Stimulated activated CD8-positive, alpha-beta memory T cell treated with anti-CD3 and anti-CD28 coated beads, Interleukin-12 subunit alpha, Interleukin-12 subunit beta, amount 100 ng/mL, for 24 hours (primary cell): ENCODE measurements around the gene CLDN11.

Source experiments
- DNase-seq: peaks from one replicate; pipeline ENCODE4 v3.0.0-alpha.2; 2020; ENCODE audit errors: extremely low read depth

Gene CLDN11

DNA sequence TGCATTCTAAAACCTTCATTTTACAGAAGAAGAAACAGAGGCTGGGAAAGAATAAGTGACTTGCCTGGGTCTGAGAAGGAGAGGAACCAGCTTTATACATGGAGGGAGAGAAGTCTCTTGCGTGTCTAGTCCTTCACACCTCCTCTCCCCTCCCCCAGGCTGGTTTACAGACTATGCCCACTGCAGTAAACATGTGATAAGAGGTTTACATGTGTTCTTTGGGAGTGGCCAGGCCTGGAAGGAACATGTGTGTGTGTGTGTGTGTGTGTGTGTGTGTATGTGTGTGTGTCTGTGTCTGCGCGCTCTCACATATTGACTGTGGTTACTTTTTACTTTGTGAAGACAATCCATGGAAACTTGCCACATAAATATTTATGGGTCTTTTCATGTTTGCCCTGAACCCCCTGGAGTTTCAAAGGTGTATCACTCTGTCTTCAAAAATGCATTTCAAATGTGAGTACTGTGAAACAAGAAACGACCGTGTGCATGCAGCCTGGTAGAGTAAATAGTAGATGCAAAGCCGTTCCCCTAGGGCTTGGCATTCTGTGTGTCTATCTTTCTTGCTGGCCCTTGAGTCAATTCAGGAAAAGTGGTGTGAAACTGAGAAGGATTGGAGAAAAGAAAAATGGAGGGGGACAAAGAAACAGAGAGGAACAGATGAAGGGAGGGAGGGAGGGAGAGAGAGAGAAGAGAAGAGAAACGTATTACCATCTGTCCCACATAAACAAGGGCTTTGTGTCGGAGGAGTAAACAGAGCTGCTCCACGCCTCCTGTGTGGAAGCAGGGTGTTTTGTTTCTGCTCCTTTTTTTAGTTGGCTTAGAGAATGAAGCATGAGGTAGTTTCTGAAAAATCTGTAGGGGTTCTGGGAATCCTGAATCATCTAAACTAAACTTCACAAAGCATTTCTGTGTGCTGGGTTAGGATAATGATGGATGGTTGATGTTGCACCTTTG lies 51.7 kb downstream of the CLDN11 start:
- no peak for DNase-seq

DNA sequence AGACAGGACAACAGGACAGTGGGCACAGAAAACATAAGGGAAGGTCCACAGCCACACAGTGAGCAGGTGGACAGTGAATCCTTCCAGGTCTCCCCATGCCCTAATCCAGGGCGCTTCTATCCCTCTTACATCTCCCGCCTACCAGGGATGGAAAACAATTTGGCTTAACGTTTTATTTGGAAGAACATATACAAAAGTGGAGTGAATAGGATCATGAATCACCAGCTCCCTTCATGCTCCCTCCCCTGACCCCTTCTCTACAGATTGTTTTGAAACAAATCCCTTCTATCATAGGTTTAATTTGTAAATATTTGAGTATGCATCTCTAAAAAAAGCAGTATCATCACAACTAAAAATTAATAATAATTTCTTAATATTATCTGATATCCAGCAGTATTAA lies 52.5 kb downstream of the CLDN11 start:
- DNase-seq = no peak

DNA sequence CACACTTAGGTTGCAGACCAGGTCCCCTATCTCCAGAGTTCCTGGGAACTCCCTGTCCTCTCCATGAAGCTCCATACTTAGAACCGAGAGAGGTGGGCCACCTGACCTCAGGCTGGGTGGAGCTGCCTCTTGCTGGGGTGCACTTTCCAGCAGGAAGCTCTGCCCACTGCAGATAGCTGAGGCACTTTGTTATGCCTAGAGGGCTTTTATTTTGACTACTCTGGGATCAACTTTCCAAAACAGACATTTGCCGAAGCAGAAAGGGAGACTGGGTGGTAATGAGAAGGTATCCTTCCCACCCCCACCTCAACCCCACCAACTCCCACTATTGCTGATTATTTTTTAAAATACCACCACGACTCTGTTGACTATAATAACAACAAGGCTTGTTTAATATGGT lies 54.7 kb downstream of the CLDN11 start:
- DNase-seq = no peak

DNA sequence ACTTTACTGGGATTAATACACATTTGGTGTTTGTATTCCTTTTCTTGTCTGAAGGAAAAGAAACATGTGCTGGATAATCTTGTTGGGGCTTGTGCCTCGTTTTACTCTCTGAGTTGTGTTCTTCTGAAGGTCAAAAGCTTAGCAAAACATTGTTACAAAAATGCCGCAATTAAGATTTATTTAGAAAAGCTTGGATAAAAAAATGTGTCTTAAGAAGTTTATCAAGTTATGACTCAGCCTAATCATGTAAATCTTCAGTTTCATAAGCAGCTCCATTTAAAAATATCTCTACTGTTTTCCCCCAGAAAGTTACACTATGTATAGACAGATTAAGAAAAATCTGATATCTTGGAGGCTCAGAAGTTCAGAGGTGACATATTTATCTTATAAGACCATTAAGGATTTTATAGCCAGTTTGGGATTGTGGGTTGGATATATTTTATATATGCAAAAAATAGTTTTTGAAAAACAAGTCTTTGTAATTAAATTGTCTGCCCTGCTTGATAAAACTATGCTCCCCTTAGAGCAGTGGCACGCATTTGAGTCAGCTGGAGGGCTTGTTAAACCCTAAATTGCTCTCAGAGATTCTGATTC lies 56.5 kb downstream of the CLDN11 start:
- DNase-seq = no peak

DNA sequence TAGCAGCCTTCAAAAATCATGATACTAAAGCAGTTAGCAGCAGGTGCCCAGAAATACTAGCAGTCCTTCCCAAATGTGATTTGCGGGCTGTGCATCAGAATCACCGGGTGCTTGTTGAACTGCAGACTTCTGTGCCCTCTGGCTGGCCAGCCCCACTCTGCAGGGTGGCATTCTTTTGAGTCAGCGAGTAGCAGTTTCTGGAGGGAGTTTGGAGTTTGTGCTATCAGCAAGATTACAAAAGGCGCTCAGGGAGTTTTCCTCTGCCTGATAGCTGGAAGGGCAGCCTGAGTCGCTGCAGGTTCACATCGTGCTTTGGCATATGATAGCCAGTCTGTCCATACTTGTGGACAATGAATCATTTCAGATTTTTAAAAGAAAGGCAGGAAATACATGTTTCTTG lies 57.6 kb downstream of the CLDN11 start:
- no peak for DNase-seq

GRCh38 chr3:170477395-170477794 lies 58.7 kb downstream of the CLDN11 start:
- no peak for DNase-seq

- DNase-seq = no peak
These were observed 61.4 kb downstream of the CLDN11 start for GRCh38 chr3:170480111-170480510.

DNA sequence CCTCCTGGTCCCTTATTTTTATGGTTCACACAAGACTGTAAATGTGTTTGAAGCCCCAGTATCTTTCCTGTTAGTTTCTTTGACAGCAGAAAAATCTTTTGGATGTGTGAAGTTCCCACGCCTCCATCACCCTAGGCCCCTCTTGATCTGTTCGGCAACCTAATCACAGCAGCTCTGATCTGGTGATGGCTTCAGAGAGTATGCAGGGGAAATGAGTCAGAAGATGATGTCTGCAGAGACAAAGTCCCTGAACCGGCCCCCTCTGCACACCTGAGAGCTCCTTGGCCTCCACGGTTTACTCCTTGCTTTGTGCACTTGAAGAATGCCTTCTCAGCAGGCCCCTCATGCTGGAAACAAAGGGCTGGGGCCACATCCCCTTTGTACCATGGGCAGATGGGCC lies 63.5 kb downstream of the CLDN11 start:
- no peak for DNase-seq

GRCh38 chr3:170483485-170484262 lies 65.0 kb downstream of the CLDN11 start:
- DNase-seq = no peak
